Neural cell (in vitro differentiated cells): ENCODE results near the gene CLCNKB. TPM values are rescaled to one million over a fixed set of nuclear protein-coding genes. Genes with fewer than 3 reads are reported as not detected.

Experiments
- H2AFZ ChIP-seq: fragments of 200-600, 300-800 bp; sonication (generic), shearing (Covaris generic); 2 replicates; pipeline ENCODE4 v1.6.0; 2014; ENCODE audit warnings: low read depth, mild to moderate bottlenecking, antibody characterized with exemption, low read length, moderate library complexity
- H3F3A ChIP-seq: fragments of 200-600 bp; shearing (Covaris generic); 2 replicates; pipeline ENCODE4 v1.6.1; 2016; ENCODE audit warnings: mild to moderate bottlenecking, moderate library complexity, mixed read lengths, antibody characterized with exemption, low read length; ENCODE audit not compliant: insufficient read depth, poor library complexity, severe bottlenecking
- H3K27ac ChIP-seq: fragments of 200-600, 300-800 bp; sonication (generic), shearing (Covaris generic); 2 replicates; pipeline ENCODE4 v1.5.1; 2014; ENCODE audit warnings: mild to moderate bottlenecking, low read length, moderate library complexity
- H3K27me3 ChIP-seq: fragments of 300-800, 200-600 bp; sonication (generic), shearing (Covaris generic); 2 replicates; pipeline ENCODE4 v1.6.0; 2014; ENCODE audit warnings: mild to moderate bottlenecking, low read depth, low read length, moderate library complexity; ENCODE audit not compliant: insufficient read depth
- H3K36me3 ChIP-seq: fragments of 300-800, 200-600 bp; sonication (generic), shearing (Covaris generic); 2 replicates; pipeline ENCODE4 v1.5.1; 2014; ENCODE audit warnings: mild to moderate bottlenecking, antibody characterized with exemption, low read length, moderate library complexity; ENCODE audit not compliant: insufficient read depth
- H3K4me2 ChIP-seq: fragments of 300-800, 200-600 bp; sonication (generic), shearing (Covaris generic); 2 replicates; pipeline ENCODE4 v1.6.0; 2014; ENCODE audit warnings: mild to moderate bottlenecking, low read length
- H3K4me3 ChIP-seq: fragments of 300-800, 200-600 bp; sonication (generic), shearing (Covaris generic); 2 replicates; pipeline ENCODE4 v1.5.1; 2014; ENCODE audit warnings: mild to moderate bottlenecking, low read length, moderate library complexity
- H3K79me2 ChIP-seq: fragments of 200-600 bp; shearing (Covaris generic); replicated peaks from 2 replicates; pipeline ENCODE4 v1.6.0; 2014; ENCODE audit warnings: mild to moderate bottlenecking, low read length, moderate library complexity; ENCODE audit not compliant: insufficient read depth
- H3K9ac ChIP-seq: fragments of 300-800, 200-600 bp; sonication (generic), shearing (Covaris generic); 2 replicates; pipeline ENCODE4 v1.6.1; 2016; ENCODE audit warnings: mild to moderate bottlenecking, low read length, mixed read lengths
- H3K9me2 ChIP-seq: fragments of 200-600 bp; shearing (Covaris generic); 2 replicates; pipeline ENCODE4 v1.6.1; 2016; ENCODE audit warnings: mild to moderate bottlenecking, low read length, mixed read lengths; ENCODE audit not compliant: insufficient read depth
- H3K9me3 ChIP-seq: fragments of 200-600, 300-800 bp; sonication (generic), shearing (Covaris generic); 2 replicates; pipeline ENCODE4 v1.6.1; 2016; ENCODE audit warnings: mild to moderate bottlenecking, mixed run types, low read length, moderate library complexity, mixed read lengths
- H4K20me1 ChIP-seq: fragments of 200-600 bp; shearing (Covaris generic); 2 replicates; pipeline ENCODE4 v1.6.1; 2016; ENCODE audit warnings: mild to moderate bottlenecking, mixed run types; ENCODE audit not compliant: insufficient read depth
- CTCF ChIP-seq: fragments of 450-650 bp; IDR thresholded peaks from 2 replicates; pipeline ENCODE4 v1.5.1; 2014; ENCODE audit warnings: antibody characterized with exemption, mild to moderate bottlenecking, moderate library complexity; ENCODE audit not compliant: poor library complexity, severe bottlenecking
- EP300 ChIP-seq: fragments of 450-650 bp; conservative IDR thresholded peaks from 2 replicates; pipeline ENCODE4 v1.6.1; 2014; ENCODE audit warnings: antibody characterized with exemption, mild to moderate bottlenecking, moderate library complexity; ENCODE audit not compliant: poor library complexity, severe bottlenecking
- EZH2 ChIP-seq: fragments of 200-600, 300-800 bp; shearing (Covaris generic), sonication (generic); IDR thresholded peaks from 2 replicates; pipeline ENCODE4 v1.6.1; 2014; ENCODE audit warnings: antibody characterized with exemption, low read length, borderline replicate concordance, mild to moderate bottlenecking; ENCODE audit not compliant: insufficient read depth, poor library complexity, severe bottlenecking
- MXI1 ChIP-seq: fragments of 450-650 bp; conservative IDR thresholded peaks from 2 replicates; pipeline ENCODE4 v1.6.1; 2014; ENCODE audit warnings: antibody characterized with exemption, mild to moderate bottlenecking; ENCODE audit not compliant: poor library complexity, severe bottlenecking
- POLR2AphosphoS5 ChIP-seq: IDR thresholded peaks from 2 replicates; pipeline ENCODE4 v1.6.1; 2012
- RAD21 ChIP-seq: fragments of 450-650 bp; conservative IDR thresholded peaks from 2 replicates; pipeline ENCODE4 v1.6.1; 2014; ENCODE audit warnings: antibody characterized with exemption, mild to moderate bottlenecking, moderate library complexity
- REST ChIP-seq: IDR thresholded peaks from 2 replicates; pipeline ENCODE4 v1.6.1; 2012; ENCODE audit warnings: borderline replicate concordance
- SMC3 ChIP-seq: fragments of 450-650 bp; conservative IDR thresholded peaks from 2 replicates; pipeline ENCODE4 v1.6.1; 2014; ENCODE audit warnings: antibody characterized with exemption, mild to moderate bottlenecking, moderate library complexity; ENCODE audit not compliant: poor library complexity
- TAF1 ChIP-seq: IDR thresholded peaks from 2 replicates; pipeline ENCODE4 v1.6.1; 2012; ENCODE audit warnings: low read depth
- polyA plus RNA-seq: library from polyadenylated mRNA; depleted of rRNA; stranded (reverse); fragments of >200 nt; gene quantifications from 2 replicates; pipeline ENCODE4 v1.2.3, GENCODE V29; 2014

Gene CLCNKB
- polyA plus RNA-seq, 1 donor from 2014 or later, result not detected

GRCh38 chr1:16066245-16066644 is 22.7 kb downstream of the CLCNKB start:
- no peaks in the 10 kb centered on the region for H3K9me3 ChIP-seq
- no peak overlapping the region for H3K27ac ChIP-seq
- no peaks in the 10 kb centered on the region for H4K20me1 ChIP-seq
- H3K4me2 ChIP-seq, result no peak overlapping the region
- no peaks in the 10 kb centered on the region for H3K36me3 ChIP-seq
- H3F3A ChIP-seq, result no peaks in the 10 kb centered on the region
- no peaks in the 10 kb centered on the region for H3K27me3 ChIP-seq
- no peak overlapping the region for H3K4me3 ChIP-seq
- no peaks in the 10 kb centered on the region for H3K79me2 ChIP-seq
- no peak overlapping the region for H2AFZ ChIP-seq
- H3K9me2 ChIP-seq, result no peaks in the 10 kb centered on the region
- no peak overlapping the region for H3K9ac ChIP-seq
- TF ChIP-seq TAF1, result no peak
- no peak for TF ChIP-seq SMC3
- no peak for TF ChIP-seq MXI1
- TF ChIP-seq RAD21, result no peak
- no peak for TF ChIP-seq CTCF
- TF ChIP-seq EZH2, result no peak
- TF ChIP-seq POLR2AphosphoS5, result no peak
- no peak for TF ChIP-seq REST
- no peak for TF ChIP-seq EP300

GRCh38 chr1:16067127-16067768 is 23.7 kb downstream of the CLCNKB start:
- Histone ChIP-seq H3K9me2 (no peaks in the 10 kb centered on the region), H3K79me2 (no peaks in the 10 kb centered on the region), H3K4me3 (peak overlapping the region; percentile 37), H3K27ac (peak overlapping the region; percentile 31), H3K9me3 (no peaks in the 10 kb centered on the region), H3K27me3 (no peaks in the 10 kb centered on the region), H3K9ac (no peak overlapping the region), H2AFZ (no peak overlapping the region), H3F3A (no peaks in the 10 kb centered on the region), H4K20me1 (no peaks in the 10 kb centered on the region), H3K4me2 (no peak overlapping the region), H3K36me3 (no peaks in the 10 kb centered on the region)
- peak; percentile 74 for TF ChIP-seq EP300
- TF ChIP-seq POLR2AphosphoS5, result no peak
